Ishikawa (cell line): Measurements from ENCODE around the gene BLZF1.

ENCODE experiments used
- CEBPB ChIP-seq: IDR thresholded peaks from 2 replicates; pipeline ENCODE4 v1.6.1; 2012
- CREB1 ChIP-seq: IDR thresholded peaks from 2 replicates; pipeline ENCODE4 v1.6.1; 2012; ENCODE audit warnings: low read depth
- EGR1 ChIP-seq: IDR thresholded peaks from 2 replicates; pipeline ENCODE4 v1.6.1; 2012
- EP300 ChIP-seq: IDR thresholded peaks from 2 replicates; pipeline ENCODE4 v1.6.1; 2012; ENCODE audit warnings: borderline replicate concordance
- FOXM1 ChIP-seq: IDR thresholded peaks from 2 replicates; pipeline ENCODE4 v1.6.1; 2012; ENCODE audit warnings: low read depth, borderline replicate concordance
- MAX ChIP-seq: IDR thresholded peaks from 2 replicates; pipeline ENCODE4 v1.6.1; 2012
- NFIC ChIP-seq: IDR thresholded peaks from 2 replicates; pipeline ENCODE4 v1.6.1; 2012
- RAD21 ChIP-seq: IDR thresholded peaks from 2 replicates; pipeline ENCODE4 v1.6.1; 2012; ENCODE audit warnings: low read depth
- REST ChIP-seq: IDR thresholded peaks from 2 replicates; pipeline ENCODE4 v1.6.1; 2012; ENCODE audit warnings: low read depth, mild to moderate bottlenecking
- TAF1 ChIP-seq: IDR thresholded peaks from 2 replicates; pipeline ENCODE4 v1.6.1; 2012; ENCODE audit warnings: low read depth, mild to moderate bottlenecking
- TCF12 ChIP-seq: IDR thresholded peaks from 2 replicates; pipeline ENCODE4 v1.6.1; 2012; ENCODE audit warnings: low read depth
- TEAD4 ChIP-seq: IDR thresholded peaks from 2 replicates; pipeline ENCODE4 v1.6.1; 2012
- USF1 ChIP-seq: IDR thresholded peaks from 2 replicates; pipeline ENCODE4 v1.6.1; 2012
- YY1 ChIP-seq: IDR thresholded peaks from 2 replicates; pipeline ENCODE4 v1.6.1; 2012; ENCODE audit warnings: low read depth
- ZBTB7A ChIP-seq: IDR thresholded peaks from 2 replicates; pipeline ENCODE4 v1.6.1; 2012; ENCODE audit warnings: low read depth

BLZF1 gene

DNA sequence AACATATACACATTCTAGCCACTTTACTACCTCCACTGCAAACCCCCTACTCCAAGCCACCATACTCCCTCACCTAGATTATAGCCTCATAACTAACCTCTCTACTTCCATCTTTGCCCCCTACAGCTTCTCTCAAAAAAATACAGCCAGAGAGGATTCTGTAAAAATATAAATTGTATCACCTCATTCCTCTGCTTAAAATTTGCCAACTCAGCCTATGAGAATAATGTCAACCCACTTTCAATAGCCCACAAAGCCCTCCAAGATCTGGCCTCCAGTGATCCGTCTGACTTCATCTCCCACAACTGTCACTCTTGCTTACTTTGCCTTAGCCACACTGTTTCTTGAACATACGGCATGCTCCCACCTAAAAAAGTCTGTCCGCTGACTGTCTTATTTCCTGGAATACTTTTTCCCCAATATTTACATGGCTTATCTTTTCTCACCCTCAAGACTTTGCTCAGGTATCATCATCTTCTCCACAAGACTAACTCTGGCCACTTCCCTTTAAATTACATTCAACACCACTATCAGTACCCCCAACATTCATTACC, 21.9 kb upstream of the BLZF1 start:
- TF ChIP-seq RAD21 (no peak), USF1 (no peak), FOXM1 (no peak), REST (no peak), YY1 (no peak), TEAD4 (no peak), TAF1 (no peak), NFIC (no peak)

GRCh38 chr1:169347688-169348382, 20.2 kb upstream of the BLZF1 start:
- no peak for TF ChIP-seq TEAD4
- TF ChIP-seq RAD21, result no peak
- no peak for TF ChIP-seq CREB1
- TF ChIP-seq TAF1, result no peak
- TF ChIP-seq EGR1, result no peak
- TF ChIP-seq FOXM1, result no peak
- no peak for TF ChIP-seq TCF12
- no peak for TF ChIP-seq YY1
- no peak for TF ChIP-seq CEBPB
- TF ChIP-seq USF1, result no peak
- TF ChIP-seq REST, result no peak
- no peak for TF ChIP-seq MAX
- no peak for TF ChIP-seq EP300
- no peak for TF ChIP-seq NFIC
- no peak for TF ChIP-seq ZBTB7A

GRCh38 chr1:169348383-169349036, 19.5 kb upstream of the BLZF1 start:
- no peak for TF ChIP-seq REST
- peak; percentile 83 for TF ChIP-seq RAD21

DNA sequence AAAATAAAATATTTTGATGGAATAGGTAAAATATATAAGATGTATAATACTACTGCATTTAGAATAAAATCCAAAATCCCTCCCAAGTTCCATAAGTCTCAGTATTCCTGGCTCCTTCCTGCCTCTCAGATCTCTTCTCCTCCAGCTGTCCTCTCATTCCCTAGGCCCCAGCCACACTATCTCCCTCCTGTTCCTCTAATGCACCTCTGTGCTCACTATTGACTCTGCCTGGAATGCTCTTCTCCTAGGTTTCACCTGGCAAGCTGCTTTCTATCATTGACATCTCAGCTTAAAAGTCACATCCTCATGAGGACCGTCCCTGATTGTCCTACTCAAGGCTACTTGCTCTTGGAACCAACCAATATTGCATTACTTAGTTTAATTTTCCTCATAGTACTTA, 7.6 kb upstream of the BLZF1 start:
- TF ChIP-seq NFIC, result no peak
- TF ChIP-seq MAX, result no peak
- TF ChIP-seq TEAD4, result no peak
- no peak for TF ChIP-seq YY1
- no peak for TF ChIP-seq FOXM1
- no peak for TF ChIP-seq USF1
- no peak for TF ChIP-seq TCF12
